Activated naive CD4-positive, alpha-beta T cell treated with anti-CD3 and anti-CD28 coated beads, Interleukin-2, amount 50 U/mL, for 16 hours (primary cell): ENCODE results near the gene CTAGE1.

Experiments
- DNase-seq: peaks from one replicate; pipeline ENCODE4 v3.0.0-alpha.2; 2020

The CTAGE1 gene

GRCh38 chr18:22387364-22387763, 30.4 kb downstream of the CTAGE1 start:
- DNase-seq, result no peak

DNA sequence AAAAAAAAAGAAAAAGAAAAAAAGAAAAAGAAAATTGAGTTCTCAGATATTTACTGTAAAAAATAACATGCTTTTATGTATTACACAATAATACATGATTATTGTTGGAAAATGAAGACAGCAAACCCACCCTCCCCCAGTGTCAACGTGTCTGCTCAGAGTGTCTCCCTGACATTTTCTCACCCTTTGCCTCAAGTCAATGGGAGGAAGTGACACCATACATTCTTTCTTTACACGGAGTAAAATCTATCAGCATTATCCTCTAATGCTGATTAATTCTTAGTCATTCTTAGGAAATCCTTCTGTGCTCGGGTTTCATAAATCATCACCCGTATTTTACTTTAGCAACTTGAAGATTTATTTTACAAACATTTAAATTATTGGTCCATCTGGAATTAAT, 32.0 kb downstream of the CTAGE1 start:
- no peak for DNase-seq

DNA sequence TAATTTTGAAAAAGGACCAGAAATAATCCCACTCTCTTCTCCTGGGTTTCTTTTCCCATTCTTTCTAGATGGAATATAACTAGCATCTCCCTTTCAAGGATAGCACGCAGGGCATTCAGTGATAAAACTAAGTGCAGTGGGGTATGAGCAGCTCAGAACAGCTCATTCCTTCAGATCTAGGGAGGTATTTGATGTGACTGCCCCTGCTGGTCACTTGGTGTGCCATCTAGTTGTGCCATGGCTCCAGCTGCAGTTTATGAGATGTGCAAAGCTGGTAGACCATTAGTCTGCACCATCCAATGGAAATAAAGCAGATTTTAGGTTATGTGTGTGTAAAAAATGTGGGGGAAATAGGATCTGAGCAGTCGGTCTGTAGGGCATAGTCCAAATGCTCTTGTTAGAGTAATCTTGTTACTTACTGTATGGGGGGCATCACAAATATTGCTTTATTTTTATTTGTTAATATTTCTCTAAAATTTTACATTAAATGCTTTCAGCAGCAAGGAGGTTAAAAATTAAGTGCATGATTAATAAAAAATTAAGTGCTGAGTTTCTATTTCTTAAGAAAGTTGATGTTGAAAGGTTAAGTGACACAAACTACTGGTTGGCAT, 38.9 kb downstream of the CTAGE1 start:
- DNase-seq, result no peak

DNA sequence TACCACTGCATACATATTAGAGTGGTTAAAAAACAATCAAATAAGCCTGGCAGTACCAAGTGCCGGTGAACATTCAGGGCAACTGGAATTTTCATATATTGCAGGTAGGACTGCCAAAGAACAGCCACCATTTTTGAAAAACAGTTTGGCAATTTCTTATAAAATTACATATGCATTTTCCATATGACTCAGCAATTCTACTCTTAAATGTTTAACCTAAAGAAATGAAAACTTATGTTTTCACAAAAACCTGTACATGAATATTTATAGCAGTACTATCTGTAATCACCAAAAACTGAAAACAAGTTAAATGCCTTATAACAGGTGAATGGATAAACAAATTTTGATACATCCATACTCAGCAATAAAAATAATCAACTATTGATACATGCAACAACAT, 39.9 kb downstream of the CTAGE1 start:
- no peak for DNase-seq

DNA sequence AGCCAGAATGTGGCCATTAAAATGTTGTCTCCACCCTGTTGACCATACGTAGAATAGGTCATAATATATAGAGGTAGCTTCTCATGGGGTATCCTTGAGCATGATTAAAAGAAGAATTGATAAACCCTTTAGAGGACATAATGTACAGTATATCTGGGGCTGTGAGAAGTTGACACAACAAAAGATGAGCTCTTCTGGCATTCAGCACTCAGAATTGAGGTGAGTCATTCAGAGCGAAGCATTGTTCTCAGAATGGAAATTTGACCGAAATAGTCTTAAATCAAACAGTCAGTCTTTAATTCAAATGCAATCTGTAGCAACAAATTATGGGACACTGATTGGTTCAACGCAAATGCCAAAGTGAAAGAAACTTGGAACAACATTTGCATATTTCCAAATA, 47.3 kb downstream of the CTAGE1 start:
- no peak for DNase-seq

- no peak for DNase-seq
These were observed 49.7 kb downstream of the CTAGE1 start for GRCh38 chr18:22368021-22368420.

GRCh38 chr18:22367303-22367702, 50.4 kb downstream of the CTAGE1 start:
- no peak for DNase-seq

- DNase-seq, result no peak
These were observed 53.8 kb downstream of the CTAGE1 start for GRCh38 chr18:22363867-22364463.
